Measurements from ENCODE around the gene GPS1.
A peak's percentile ranks its signal among the peaks of the same experiment; 100 is the strongest.

GPS1 gene

DNA sequence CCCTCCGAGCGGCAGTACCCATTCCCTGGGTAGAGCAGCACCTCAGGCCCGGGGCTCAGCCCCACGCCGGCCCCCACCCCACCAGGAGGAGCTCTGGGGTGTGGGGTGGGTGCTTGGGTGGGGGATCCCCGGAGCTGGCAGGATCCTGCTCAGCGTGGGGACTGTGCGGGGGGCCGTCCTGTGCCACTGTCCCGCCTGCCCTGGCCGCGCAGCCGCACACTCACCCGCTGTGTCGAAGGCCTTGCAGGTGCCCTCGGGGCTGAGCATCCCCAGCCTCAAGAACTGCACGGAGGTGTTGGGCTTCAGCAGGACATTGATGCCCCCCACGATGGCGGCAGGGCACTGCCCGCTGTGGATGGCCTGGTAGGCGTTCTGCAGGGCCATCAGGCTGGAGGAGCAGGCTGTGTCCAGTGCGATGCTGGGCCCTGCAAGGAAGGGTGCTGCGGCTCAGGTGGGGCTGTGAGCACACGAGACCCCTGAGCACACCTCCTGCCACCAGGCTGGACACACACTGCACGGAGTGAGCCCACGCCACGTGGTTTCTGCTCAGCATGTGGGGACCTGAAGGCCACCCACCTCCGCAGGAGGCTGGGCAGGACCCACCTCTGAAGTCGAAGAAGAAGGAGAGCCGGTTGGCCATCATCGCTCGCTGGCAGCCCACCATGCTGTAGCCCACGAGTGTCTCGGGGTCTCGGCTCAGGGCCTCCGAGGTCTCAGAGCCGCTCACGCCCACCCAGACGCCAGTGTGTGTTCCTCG lies 41.5 kb downstream of the GPS1 start:
- DNase-seq: no peak

GRCh38 chr17:82094931-82095776 lies 43.5 kb downstream of the GPS1 start:
- DNase-seq: no peak

- DNase-seq: no peak
These were observed 44.3 kb downstream of the GPS1 start for GRCh38 chr17:82095777-82096708.

DNA sequence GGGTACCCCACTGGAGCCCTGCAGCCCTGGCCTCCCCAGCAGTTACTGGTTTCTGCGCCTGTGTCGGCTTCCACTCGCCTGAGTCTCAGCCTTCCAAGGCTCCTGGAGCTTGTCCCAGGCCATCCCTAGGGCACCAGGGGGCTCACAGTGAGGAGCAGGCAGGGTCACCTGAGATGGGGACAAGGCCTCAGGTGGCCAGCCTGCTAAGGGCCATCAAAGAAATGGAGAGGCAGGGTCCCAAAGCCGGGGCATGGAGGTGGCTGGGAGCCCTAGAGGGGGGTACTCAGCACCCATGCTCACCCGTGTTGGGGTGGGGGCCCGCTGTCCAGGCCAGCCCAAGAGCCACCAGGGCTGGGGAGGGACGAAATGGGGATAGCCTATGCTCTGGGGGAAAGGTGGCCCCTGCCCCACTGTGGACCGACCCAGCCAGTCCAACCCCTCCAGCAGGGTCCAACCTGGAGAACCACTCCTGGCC lies 45.0 kb downstream of the GPS1 start:
- DNase-seq: no peak

DNA sequence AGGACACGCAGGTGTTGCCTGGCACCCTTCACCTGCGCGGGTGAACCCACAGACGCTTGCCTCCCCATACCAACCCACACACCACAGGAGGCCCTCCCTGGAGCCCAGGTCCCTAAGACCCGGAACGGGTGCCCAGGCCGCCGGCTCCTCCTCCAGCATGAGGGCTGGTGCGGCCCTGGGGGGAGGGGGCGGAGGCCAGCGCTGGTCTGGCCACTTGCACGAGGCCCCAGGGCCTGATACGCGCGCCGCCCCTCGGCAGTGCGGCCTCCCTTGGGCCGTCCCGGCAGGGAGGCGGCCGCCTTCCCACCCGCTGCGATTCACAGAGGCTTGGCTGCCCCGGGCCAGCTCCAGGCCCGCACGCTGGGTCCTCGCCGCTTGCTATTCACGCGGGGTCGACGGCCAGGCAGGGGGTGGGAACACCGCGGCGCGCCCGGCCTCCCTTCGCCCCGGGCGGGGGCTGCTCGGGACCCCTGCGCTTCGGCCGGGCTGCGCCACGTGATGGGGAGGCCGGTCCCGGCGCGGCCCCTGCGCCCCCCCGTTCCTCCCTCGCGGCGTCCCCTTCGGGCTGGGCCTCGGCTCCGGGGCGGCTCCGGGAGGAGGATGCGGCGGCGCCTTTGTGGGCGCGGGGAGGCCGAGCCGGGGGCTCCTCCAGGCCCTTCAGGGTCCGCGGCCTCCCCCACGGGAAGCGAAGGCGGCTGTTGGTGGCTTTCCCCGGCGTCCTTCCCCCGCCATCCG lies 45.7 kb downstream of the GPS1 start:
- DNase-seq: peak; percentile 22

GRCh38 chr17:82097919-82098168 lies 46.1 kb downstream of the GPS1 start:
- no peak for DNase-seq

- DNase-seq: peak; percentile 95
These were observed 46.7 kb downstream of the GPS1 start, which contains the start of gene FASN for GRCh38 chr17:82098169-82098938. FASN (minus strand) TSS chr17:82098236; CDS start chr17:82096445, 1,791 bp downstream.

DNA sequence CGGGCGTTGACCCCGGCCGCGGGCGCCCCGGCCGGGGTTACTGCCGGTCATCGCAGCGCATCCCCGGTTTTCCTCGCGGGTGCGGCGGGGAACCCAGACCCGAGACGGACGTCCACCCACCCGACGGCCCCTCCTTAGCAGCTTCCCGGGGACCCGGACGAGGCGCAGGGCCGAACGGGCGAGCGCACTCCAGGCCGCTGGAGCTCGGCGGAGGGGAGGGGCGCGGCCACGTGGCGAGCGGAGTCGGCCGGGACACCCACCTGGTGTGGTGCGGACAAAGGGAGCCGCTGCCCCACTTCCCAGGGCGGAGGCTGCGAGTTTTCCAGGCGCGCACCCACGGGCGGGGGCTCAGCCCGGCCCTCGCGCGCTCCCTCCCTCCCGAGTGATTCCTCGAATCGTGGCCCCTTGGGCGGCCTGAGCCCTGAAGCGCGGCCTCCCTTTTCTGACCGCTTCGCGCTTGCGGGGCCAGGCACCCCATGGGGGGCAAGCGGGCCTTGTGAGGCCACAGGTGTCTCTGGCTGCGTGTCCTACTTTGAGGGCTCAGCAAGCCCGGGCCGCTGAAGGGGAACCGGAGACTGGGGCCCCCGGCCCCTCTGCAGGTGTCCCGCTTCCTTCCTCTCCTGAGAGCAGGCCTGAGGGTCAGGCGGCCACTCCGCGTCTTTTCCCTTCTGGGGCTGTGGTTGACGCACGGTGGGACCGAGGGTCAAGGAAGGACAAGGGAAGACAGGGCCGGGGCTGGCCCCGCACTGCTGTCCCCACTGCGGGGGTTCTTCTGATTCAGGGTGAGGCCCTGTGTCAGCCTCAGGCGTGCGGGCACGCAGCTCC lies 47.5 kb downstream of the GPS1 start:
- no peak for DNase-seq

DNA sequence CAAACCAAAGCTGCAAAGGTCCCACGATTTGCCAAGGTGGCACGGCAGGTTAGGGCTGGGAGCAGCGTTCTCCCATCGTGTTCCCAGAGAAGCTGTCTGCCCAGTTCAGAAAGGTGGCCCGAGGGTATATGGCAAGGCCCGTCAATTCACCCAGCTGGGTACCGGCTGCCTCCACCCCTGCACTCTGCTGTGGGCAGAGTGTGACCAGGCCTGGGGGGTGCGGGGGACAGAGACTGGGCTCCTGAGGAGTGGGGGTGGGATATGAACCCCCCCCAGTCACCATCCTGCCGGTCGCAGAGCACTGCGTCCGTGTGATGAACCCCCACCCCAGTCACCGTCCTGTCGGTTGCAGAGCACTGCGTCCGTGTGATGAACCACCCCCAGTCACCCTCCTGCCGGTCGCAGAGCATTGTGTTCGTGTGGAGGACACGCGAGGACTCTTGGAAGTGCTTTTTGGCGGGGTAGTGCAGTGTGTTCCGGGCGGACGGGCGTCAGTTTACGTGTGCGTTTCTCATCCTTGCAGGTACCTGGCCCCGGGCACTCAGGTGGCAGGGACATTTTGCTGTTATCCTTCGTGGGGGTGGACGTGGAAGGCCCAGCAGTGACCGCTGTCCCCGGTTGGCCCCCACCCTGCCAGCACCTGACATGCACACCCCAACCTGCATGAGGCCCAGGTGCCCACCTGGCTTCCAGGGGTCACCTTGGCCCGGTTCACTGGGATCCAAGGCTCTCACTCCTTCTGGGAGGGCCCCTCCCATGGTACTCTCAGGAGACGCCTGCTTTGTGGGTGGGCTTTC lies 49.0 kb downstream of the GPS1 start:
- no peak for DNase-seq

DNA sequence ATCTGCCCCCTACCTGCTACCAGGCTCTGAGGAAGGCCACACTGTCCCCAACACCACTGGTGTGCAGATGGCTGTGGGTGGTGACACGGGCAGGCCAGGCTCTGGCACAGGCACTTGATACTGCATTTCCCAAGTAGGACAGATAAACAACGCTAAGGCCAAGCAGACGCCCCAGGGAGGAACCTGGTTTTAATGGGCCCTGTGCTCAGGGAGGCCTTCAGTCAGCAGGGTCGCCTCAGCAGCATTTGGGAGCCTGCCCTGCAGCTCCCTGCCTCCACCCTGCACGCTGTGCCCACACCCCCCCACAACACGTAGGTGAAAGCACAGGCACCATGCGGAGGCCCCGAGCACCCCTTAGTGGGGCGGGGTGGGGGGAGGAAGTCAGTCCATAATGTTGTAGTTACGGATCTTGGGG lies 49.6 kb downstream of the GPS1 start:
- no peak for DNase-seq

DNA sequence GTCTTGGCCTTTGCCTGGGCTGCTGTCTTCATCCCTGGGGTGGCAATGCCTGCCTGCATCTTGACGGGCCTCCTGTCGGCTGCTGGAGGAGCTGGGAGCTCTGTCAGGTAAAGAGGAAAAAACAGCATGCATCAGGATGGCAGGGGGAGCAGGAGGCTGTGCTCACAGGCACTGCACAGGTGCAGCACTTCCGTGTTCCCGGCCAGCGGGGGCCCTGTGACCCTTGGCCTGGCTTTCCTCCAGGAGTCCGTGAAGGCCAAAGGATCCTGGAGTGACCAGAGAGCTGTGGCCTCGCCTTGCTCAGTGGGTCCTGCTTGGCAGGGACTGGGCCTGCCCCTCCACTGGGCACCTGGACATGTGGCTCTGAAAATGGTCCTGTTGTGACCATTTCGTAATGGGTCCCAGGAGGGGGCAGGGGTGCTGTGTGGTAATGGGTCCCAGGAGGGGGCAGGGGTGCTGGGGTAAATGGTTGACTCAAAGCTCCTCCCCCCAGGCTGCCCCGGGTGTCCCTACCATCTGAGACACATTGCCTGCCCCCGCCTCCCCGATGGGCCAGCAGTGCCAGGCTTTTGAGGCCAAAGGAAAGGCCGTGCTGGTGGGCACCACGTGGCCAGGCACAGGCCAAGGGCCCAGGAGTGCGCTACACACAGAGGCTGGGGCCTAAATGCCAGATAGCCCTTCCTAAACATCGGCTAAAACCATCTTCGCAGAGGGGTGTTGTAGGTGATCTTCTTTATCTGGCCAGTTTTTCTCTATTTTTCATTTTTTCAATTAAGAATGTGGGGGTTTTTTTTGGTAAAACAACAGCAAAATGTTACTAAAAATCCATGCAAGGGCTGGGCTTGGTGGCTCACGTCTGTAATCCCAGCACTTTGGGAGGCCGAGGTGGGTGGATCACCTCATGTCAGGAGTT lies 50.3 kb downstream of the GPS1 start:
- no peak for DNase-seq

DNA sequence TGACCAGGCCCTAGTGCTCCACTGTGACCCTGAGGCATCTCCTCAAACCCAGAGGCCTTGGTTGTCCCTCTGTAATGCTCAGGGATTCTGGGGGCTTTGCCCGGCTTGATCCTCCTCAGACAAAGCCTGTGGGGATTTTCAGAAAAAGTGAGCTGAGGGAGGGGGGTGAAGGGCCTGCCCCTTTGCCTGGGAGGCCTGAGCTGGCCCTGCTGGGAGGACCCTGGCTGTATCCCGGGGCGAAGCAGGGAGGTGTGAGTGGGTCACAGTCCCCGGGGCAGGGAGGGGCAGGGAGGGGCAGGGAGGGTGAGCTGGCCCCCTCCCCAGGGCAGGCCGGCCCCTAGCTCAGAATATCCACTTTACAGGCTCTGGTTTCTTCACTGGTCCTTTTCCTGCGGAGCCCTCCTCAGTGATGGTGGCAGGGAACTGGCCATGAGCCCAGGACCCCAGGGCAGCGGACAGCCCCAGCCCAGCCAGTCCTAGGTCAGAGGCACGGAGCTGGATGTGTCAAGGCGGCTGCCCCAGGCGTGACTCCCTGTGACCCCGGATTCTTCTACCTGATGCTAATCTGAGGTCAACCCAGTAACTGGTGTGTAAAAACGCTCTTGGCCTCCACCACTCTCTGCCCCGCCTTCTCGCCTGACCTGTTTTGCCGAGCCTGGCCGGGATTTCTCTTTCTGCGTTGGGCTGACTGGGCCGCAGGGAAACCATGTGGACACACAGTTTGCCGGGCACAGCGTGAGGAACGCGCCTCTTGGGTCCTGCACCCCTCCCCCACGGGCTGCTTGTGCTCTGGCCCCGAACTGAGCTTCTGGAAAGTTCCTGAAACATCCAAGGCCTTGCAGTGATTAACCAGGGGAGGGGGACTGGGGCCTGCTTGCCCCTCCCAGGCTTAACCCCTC lies 52.1 kb downstream of the GPS1 start:
- no peak for DNase-seq

GRCh38 chr17:82104797-82105416 lies 53.2 kb downstream of the GPS1 start:
- DNase-seq: no peak

GRCh38 chr17:82105417-82105881 lies 53.8 kb downstream of the GPS1 start:
- DNase-seq: no peak

DNA sequence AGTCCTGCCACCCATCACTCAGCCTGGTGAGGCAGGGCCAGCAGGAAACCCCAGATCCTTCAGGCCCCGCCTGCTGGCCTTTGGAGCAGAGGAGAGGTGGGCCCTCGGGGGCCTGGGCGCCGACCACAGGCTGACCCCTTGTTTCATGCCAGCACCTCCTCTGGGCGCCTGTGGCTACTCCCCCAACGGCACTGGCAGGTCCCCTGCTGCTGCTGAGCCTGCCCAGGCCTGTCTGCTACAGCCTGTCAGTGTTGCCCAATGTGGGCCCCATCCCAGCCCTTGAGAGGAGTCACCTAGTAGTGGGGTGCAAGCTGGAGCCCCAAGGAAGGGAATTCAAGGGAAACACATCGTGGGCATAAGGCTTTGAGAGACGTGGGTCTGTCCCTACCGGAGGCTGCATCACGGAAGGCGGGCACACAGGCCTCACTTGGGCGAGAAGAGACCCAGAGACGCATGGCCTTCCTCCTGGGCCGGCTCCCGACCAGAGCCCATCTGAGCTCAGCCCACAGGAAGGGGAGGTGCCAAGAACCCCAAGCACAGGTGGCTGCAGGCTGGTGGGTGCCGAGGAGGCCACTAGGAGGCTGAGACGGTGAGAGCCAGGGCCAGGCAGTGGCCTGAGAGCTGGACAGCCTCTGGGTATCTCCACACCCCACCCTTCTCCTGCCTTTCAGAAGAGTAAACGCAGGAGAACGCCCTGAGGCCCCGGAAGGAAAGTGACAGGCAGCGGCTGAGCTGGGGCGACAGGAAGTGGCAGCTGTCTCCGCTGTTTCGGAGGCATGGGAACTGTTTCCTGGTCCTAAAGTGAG lies 54.4 kb downstream of the GPS1 start:
- DNase-seq: peak; percentile 69

DNA sequence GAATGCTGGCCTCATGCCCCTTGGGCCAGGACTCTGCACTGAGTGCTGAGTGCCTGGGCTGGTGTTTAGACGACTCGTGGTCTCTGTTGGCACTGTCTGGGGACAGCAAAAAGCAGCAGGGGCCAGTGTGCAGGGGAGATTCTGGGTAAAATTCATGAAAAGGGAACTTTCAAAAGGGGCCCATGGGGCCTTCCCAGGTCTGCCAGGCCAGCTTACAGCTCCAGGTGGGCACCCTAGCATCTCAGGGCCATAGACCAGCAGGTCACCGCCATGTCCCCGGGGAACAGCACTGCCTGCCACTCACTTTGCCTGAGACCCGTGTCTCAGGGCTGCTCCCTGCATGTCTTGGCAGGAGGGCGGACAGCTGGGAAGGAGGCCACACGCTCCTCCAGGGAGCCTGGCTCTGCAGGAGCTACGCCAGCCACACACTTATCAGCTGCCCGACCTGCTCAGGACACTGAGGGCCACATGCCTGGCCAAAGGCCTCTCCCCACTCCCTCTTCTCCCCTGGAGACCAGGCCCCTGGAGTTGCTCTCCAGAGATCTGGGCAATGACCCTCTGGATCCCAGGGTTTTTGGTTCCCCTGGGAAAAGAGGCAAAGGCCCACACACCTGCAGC lies 55.1 kb downstream of the GPS1 start:
- DNase-seq: no peak
